ENCODE data around the gene ROR1.
"Not testable (repeated sequence)": the region's sequence is repeated elsewhere in the genome, so short reads cannot be mapped to it uniquely, and the experiment has no call there.

The ROR1 gene

GRCh38 chr1:63826246-63826861 lies 52.5 kb downstream of the ROR1 start:
- not testable (repeated sequence) for DNase-seq

GRCh38 chr1:63827411-63828321 lies 53.8 kb downstream of the ROR1 start:
- no peak for DNase-seq

GRCh38 chr1:63828322-63829044 lies 54.7 kb downstream of the ROR1 start:
- no peak for DNase-seq

GRCh38 chr1:63829349-63830327 lies 55.8 kb downstream of the ROR1 start:
- DNase-seq: no peak

GRCh38 chr1:63831409-63831808 lies 57.6 kb downstream of the ROR1 start:
- DNase-seq: no peak

GRCh38 chr1:63833363-63834119 lies 59.7 kb downstream of the ROR1 start:
- DNase-seq: no peak

GRCh38 chr1:63835128-63835527 lies 61.3 kb downstream of the ROR1 start:
- no peak for DNase-seq

- DNase-seq: no peak
Measured at GRCh38 chr1:63836374-63836773, 62.6 kb downstream of the ROR1 start.

- no peak for DNase-seq
Measured at GRCh38 chr1:63836830-63837229, 63.0 kb downstream of the ROR1 start.

GRCh38 chr1:63843010-63843409 lies 69.2 kb downstream of the ROR1 start:
- no peak for DNase-seq

GRCh38 chr1:63843884-63844283 lies 70.1 kb downstream of the ROR1 start:
- no peak for DNase-seq

GRCh38 chr1:63845346-63845745 lies 71.5 kb downstream of the ROR1 start:
- DNase-seq: no peak

- DNase-seq: no peak
Measured at GRCh38 chr1:63847308-63847910, 73.6 kb downstream of the ROR1 start.

- no peak for DNase-seq
Measured at GRCh38 chr1:63848733-63849132, 74.9 kb downstream of the ROR1 start.

- DNase-seq: no peak
Measured at GRCh38 chr1:63849149-63849548, 75.3 kb downstream of the ROR1 start.

- no peak for DNase-seq
Measured at GRCh38 chr1:63854091-63854490, 80.3 kb downstream of the ROR1 start.

- DNase-seq: no peak
Measured at GRCh38 chr1:63855942-63856341, 82.1 kb downstream of the ROR1 start.

- no peak for DNase-seq
Measured at GRCh38 chr1:63856924-63857323, 83.1 kb downstream of the ROR1 start.

GRCh38 chr1:63857478-63857877 lies 83.7 kb downstream of the ROR1 start:
- DNase-seq: no peak

GRCh38 chr1:63858153-63858552 lies 84.3 kb downstream of the ROR1 start:
- DNase-seq: no peak

All from activated effector memory CD4-positive, alpha-beta T cell treated with anti-CD3 and anti-CD28 coated beads, Interleukin-2, amount 50 U/mL, for 16 hours (primary cell).